Neural progenitor cell (in vitro differentiated cells): ENCODE results near the gene GAL3ST2. TPM values are rescaled to one million over a fixed set of nuclear protein-coding genes. Genes with fewer than 3 reads are reported as not detected.
"Not testable (repeated sequence)": the region's sequence is repeated elsewhere in the genome, so short reads cannot be mapped to it uniquely, and the experiment has no call there.

Experiments
- DNase-seq: peaks from one replicate; pipeline ENCODE4 v3.0.0-alpha.2; 2016; ENCODE audit warnings: low spot score
- H2AFZ ChIP-seq: fragments of 200-600 bp; sonication (generic); replicated peaks from 2 replicates; pipeline ENCODE4 v1.6.1; 2016; ENCODE audit warnings: antibody characterized with exemption
- H3F3A ChIP-seq: fragments of 200-600 bp; sonication (generic); 2 replicates; pipeline ENCODE4 v1.6.1; 2016; ENCODE audit warnings: antibody characterized with exemption, low read depth
- H3K27ac ChIP-seq: fragments of 200-600 bp; sonication (generic); 2 replicates; pipeline ENCODE4 v1.5.1; 2016; ENCODE audit warnings: mild to moderate bottlenecking
- H3K27me3 ChIP-seq: fragments of 200-600 bp; sonication (generic); 2 replicates; pipeline ENCODE4 v1.6.1; 2016; ENCODE audit warnings: mild to moderate bottlenecking, moderate library complexity
- H3K36me3 ChIP-seq: fragments of 200-600 bp; sonication (generic); 2 replicates; pipeline ENCODE4 v1.5.1; 2016
- H3K4me1 ChIP-seq: fragments of 200-600 bp; sonication (generic); 2 replicates; pipeline ENCODE4 v1.6.1; 2016; ENCODE audit warnings: mixed run types
- H3K4me2 ChIP-seq: fragments of 200-600 bp; sonication (generic); 2 replicates; pipeline ENCODE4 v1.6.1; 2016
- H3K4me3 ChIP-seq: fragments of 200-600 bp; sonication (generic); 2 replicates; pipeline ENCODE4 v1.5.1; 2016
- H3K79me2 ChIP-seq: fragments of 200-600 bp; sonication (generic); 2 replicates; pipeline ENCODE4 v1.6.1; 2016; ENCODE audit warnings: low read depth
- H3K9ac ChIP-seq: fragments of 200-600 bp; sonication (generic); 2 replicates; pipeline ENCODE4 v1.6.1; 2016
- H3K9me3 ChIP-seq: fragments of 200-600 bp; sonication (generic); 2 replicates; pipeline ENCODE4 v1.5.1; 2016; ENCODE audit warnings: low read depth
- H4K20me1 ChIP-seq: fragments of 200-600 bp; sonication (generic); 2 replicates; pipeline ENCODE4 v1.6.1; 2016; ENCODE audit warnings: low read depth
- H3K27ac Mint-ChIP-seq: 3 replicates; pipeline ENCODE4 v1.8.0; 2021; ENCODE audit warnings: mixed read lengths
- H3K27me3 Mint-ChIP-seq: 2 replicates; pipeline ENCODE4 v1.8.0; 2022; ENCODE audit warnings: low read depth, mild to moderate bottlenecking, inconsistent platforms, moderate library complexity, mixed read lengths; ENCODE audit not compliant: insufficient read depth
- H3K36me3 Mint-ChIP-seq: 3 replicates; pipeline ENCODE4 v1.8.0; 2021; ENCODE audit warnings: mixed read lengths
- H3K4me1 Mint-ChIP-seq: 3 replicates; pipeline ENCODE4 v1.8.0; 2021; ENCODE audit warnings: mixed read lengths
- H3K4me3 Mint-ChIP-seq: 3 replicates; pipeline ENCODE4 v1.8.0; 2021; ENCODE audit warnings: mild to moderate bottlenecking, moderate library complexity, mixed read lengths
- H3K9me3 Mint-ChIP-seq: 3 replicates; pipeline ENCODE4 v1.8.0; 2020; ENCODE audit warnings: mixed read lengths
- EZH2 ChIP-seq: fragments of 200-600 bp; sonication (generic); IDR thresholded peaks from 2 replicates; pipeline ENCODE4 v1.6.1; 2017; ENCODE audit warnings: antibody characterized with exemption, mild to moderate bottlenecking, moderate library complexity
- EZH2phosphoT487 ChIP-seq: fragments of 200-600 bp; sonication (generic); IDR thresholded peaks from 2 replicates; pipeline ENCODE4 v1.6.1; 2017; ENCODE audit warnings: antibody characterized with exemption
- total RNA-seq: library from RNA; depleted of rRNA; stranded (reverse); fragments of >200 nt; gene quantifications from 2 replicates; pipeline ENCODE4 v1.2.3, GENCODE V29; 2015; ENCODE audit warnings: low replicate concordance
- TF ChIP-seq, protein P1 (sequence below): fragments of 200-600 bp; sonication (generic); IDR thresholded peaks from 2 replicates; pipeline ENCODE4 v1.5.1; 2017; ENCODE audit warnings: antibody characterized with exemption, mild to moderate bottlenecking

The GAL3ST2 gene
- total RNA-seq, 1 donor from 2014 or later: not detected

- Histone ChIP-seq H3K27ac (no peak overlapping the region), H2AFZ (no peak overlapping the region), H3K9ac (no peak overlapping the region), H3F3A (peaks cover under 1% of the 10 kb centered on the region), H4K20me1 (no peaks in the 10 kb centered on the region), H3K4me3 (no peak overlapping the region), H3K79me2 (no peaks in the 10 kb centered on the region), H3K4me2 (no peak overlapping the region), H3K27me3 (no peaks in the 10 kb centered on the region), H3K36me3 (no peaks in the 10 kb centered on the region), H3K9me3 (no peaks in the 10 kb centered on the region), H3K4me1 (peaks cover 9% of the 10 kb centered on the region)
- Mint-ChIP-seq H3K4me3 (no peak overlapping the region), H3K27me3 (peaks cover under 1% of the 10 kb centered on the region), H3K27ac (no peak overlapping the region), H3K9me3 (peaks cover 2% of the 10 kb centered on the region), H3K4me1 (peaks cover 10% of the 10 kb centered on the region), H3K36me3 (no peaks in the 10 kb centered on the region)
- no peak for DNase-seq
- TF ChIP-seq EZH2: no peak
- TF ChIP-seq, protein P1, sequence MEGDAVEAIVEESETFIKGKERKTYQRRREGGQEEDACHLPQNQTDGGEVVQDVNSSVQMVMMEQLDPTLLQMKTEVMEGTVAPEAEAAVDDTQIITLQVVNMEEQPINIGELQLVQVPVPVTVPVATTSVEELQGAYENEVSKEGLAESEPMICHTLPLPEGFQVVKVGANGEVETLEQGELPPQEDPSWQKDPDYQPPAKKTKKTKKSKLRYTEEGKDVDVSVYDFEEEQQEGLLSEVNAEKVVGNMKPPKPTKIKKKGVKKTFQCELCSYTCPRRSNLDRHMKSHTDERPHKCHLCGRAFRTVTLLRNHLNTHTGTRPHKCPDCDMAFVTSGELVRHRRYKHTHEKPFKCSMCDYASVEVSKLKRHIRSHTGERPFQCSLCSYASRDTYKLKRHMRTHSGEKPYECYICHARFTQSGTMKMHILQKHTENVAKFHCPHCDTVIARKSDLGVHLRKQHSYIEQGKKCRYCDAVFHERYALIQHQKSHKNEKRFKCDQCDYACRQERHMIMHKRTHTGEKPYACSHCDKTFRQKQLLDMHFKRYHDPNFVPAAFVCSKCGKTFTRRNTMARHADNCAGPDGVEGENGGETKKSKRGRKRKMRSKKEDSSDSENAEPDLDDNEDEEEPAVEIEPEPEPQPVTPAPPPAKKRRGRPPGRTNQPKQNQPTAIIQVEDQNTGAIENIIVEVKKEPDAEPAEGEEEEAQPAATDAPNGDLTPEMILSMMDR: no peak
- no peak for TF ChIP-seq EZH2phosphoT487
These were observed 40.7 kb downstream of the GAL3ST2 start for GRCh38 chr2:241817126-241817820.

GRCh38 chr2:241817821-241818215, 41.2 kb downstream of the GAL3ST2 start:
- not testable (repeated sequence) for H3K9me3 ChIP-seq, H3K27me3 Mint-ChIP-seq, H3K27ac Mint-ChIP-seq, H3K9ac ChIP-seq, DNase-seq, H3K36me3 ChIP-seq, H3K27ac ChIP-seq, H3K4me3 ChIP-seq, H3K36me3 Mint-ChIP-seq, H3K4me2 ChIP-seq, H3K4me3 Mint-ChIP-seq, H3K4me1 Mint-ChIP-seq, H3F3A ChIP-seq, H3K79me2 ChIP-seq, H3K27me3 ChIP-seq, H4K20me1 ChIP-seq, H3K4me1 ChIP-seq, H3K9me3 Mint-ChIP-seq, H2AFZ ChIP-seq

GRCh38 chr2:241818229-241818942, 41.8 kb downstream of the GAL3ST2 start:
- H3K4me2 ChIP-seq: no peak overlapping the region
- H3K9ac ChIP-seq: no peak overlapping the region
- no peak overlapping the region for H3K27ac Mint-ChIP-seq
- H3K36me3 Mint-ChIP-seq: peaks cover 2% of the 10 kb centered on the region
- no peaks in the 10 kb centered on the region for H4K20me1 ChIP-seq
- no peak for DNase-seq
- H3K9me3 ChIP-seq: no peaks in the 10 kb centered on the region
- H3K4me3 ChIP-seq: no peak overlapping the region
- H3F3A ChIP-seq: peaks cover 10% of the 10 kb centered on the region
- H3K79me2 ChIP-seq: no peaks in the 10 kb centered on the region
- H2AFZ ChIP-seq: no peak overlapping the region
- peaks cover 10% of the 10 kb centered on the region for H3K4me1 Mint-ChIP-seq
- peaks cover 9% of the 10 kb centered on the region for H3K4me1 ChIP-seq
- no peak overlapping the region for H3K4me3 Mint-ChIP-seq
- peaks cover 3% of the 10 kb centered on the region for H3K27me3 Mint-ChIP-seq
- peaks cover 10% of the 10 kb centered on the region for H3K9me3 Mint-ChIP-seq
- TF ChIP-seq EZH2: no peak
- TF ChIP-seq, protein P1: no peak
- no peak for TF ChIP-seq EZH2phosphoT487
- no peak overlapping the region for H3K27ac ChIP-seq
- H3K36me3 ChIP-seq: no peaks in the 10 kb centered on the region
- H3K27me3 ChIP-seq: no peaks in the 10 kb centered on the region

- Histone ChIP-seq H4K20me1 (no peaks in the 10 kb centered on the region), H3K9me3 (no peaks in the 10 kb centered on the region), H3F3A (peaks cover 15% of the 10 kb centered on the region), H3K79me2 (no peaks in the 10 kb centered on the region), H3K27me3 (no peaks in the 10 kb centered on the region), H3K9ac (no peak overlapping the region), H2AFZ (no peak overlapping the region), H3K27ac (no peak overlapping the region), H3K4me2 (no peak overlapping the region), H3K4me3 (no peak overlapping the region), H3K36me3 (no peaks in the 10 kb centered on the region), H3K4me1 (peaks cover 9% of the 10 kb centered on the region)
- peaks cover 7% of the 10 kb centered on the region for H3K27me3 Mint-ChIP-seq
- H3K27ac Mint-ChIP-seq: no peak overlapping the region
- H3K4me1 Mint-ChIP-seq: peaks cover 12% of the 10 kb centered on the region
- DNase-seq: no peak
- H3K36me3 Mint-ChIP-seq: peaks cover 4% of the 10 kb centered on the region
- H3K9me3 Mint-ChIP-seq: peaks cover 15% of the 10 kb centered on the region
- TF ChIP-seq EZH2phosphoT487: no peak
- TF ChIP-seq, protein P1: no peak
- TF ChIP-seq EZH2: no peak
- no peak overlapping the region for H3K4me3 Mint-ChIP-seq
These were observed 42.3 kb downstream of the GAL3ST2 start for GRCh38 chr2:241818943-241819270.

- not testable (repeated sequence) for H3K36me3 ChIP-seq, H3K9me3 ChIP-seq, DNase-seq, H3K4me3 ChIP-seq, H3K9ac ChIP-seq, H3K36me3 Mint-ChIP-seq, H3K4me1 ChIP-seq, H3K27ac Mint-ChIP-seq, H3K27ac ChIP-seq, H2AFZ ChIP-seq, H4K20me1 ChIP-seq, H3K79me2 ChIP-seq, H3K4me2 ChIP-seq, H3K4me3 Mint-ChIP-seq, H3K27me3 ChIP-seq
- Mint-ChIP-seq H3K27me3 (peaks cover 11% of the 10 kb centered on the region), H3K9me3 (peaks cover 20% of the 10 kb centered on the region), H3K4me1 (peaks cover 12% of the 10 kb centered on the region)
- peaks cover 20% of the 10 kb centered on the region for H3F3A ChIP-seq
These were observed 43.5 kb downstream of the GAL3ST2 start for GRCh38 chr2:241819947-241820624.
